SIG-M5 treated with dmso at 0.1 percent for 504 hours (cell line): Measurements from ENCODE around the gene RAPGEF1.
"Not testable (repeated sequence)": the region's sequence is repeated elsewhere in the genome, so short reads cannot be mapped to it uniquely, and the experiment has no call there.

Source experiments
- DNase-seq: peaks from one replicate; lab custom pipeline; 2025; ENCODE audit not compliant: unreplicated experiment; lab: John Stamatoyannopoulos, UW

Gene RAPGEF1

DNA sequence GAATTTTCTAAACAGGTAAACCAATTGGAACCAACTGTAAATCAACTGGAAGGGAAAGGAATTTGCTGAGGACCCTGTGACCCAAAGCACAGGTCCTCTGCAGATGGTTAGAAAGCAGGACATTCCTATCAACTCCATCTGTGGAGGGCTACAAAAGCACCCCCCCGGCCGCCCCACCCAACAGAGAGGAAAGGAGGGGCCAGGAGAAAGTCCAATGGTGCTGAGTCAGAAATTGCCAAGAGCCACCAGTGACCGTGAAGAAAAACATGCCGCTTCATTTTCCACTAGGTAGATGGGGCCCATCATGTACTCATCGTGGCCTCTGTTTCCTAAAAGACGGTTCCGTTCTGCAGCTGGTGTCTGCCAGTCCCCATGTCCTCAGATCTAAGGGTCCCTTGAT lies 66.3 kb downstream of the RAPGEF1 start:
- no peak for DNase-seq

- DNase-seq, result no peak
Observed at GRCh38 chr9:131673068-131673467, 66.8 kb downstream of the RAPGEF1 start.

- DNase-seq, result no peak
Observed at GRCh38 chr9:131672451-131672850, 67.4 kb downstream of the RAPGEF1 start.

GRCh38 chr9:131671133-131671520 lies 68.7 kb downstream of the RAPGEF1 start:
- DNase-seq, result no peak

GRCh38 chr9:131670247-131671132 lies 69.4 kb downstream of the RAPGEF1 start:
- no peak for DNase-seq

- DNase-seq, result no peak
Observed at GRCh38 chr9:131669269-131670157, 70.4 kb downstream of the RAPGEF1 start.

DNA sequence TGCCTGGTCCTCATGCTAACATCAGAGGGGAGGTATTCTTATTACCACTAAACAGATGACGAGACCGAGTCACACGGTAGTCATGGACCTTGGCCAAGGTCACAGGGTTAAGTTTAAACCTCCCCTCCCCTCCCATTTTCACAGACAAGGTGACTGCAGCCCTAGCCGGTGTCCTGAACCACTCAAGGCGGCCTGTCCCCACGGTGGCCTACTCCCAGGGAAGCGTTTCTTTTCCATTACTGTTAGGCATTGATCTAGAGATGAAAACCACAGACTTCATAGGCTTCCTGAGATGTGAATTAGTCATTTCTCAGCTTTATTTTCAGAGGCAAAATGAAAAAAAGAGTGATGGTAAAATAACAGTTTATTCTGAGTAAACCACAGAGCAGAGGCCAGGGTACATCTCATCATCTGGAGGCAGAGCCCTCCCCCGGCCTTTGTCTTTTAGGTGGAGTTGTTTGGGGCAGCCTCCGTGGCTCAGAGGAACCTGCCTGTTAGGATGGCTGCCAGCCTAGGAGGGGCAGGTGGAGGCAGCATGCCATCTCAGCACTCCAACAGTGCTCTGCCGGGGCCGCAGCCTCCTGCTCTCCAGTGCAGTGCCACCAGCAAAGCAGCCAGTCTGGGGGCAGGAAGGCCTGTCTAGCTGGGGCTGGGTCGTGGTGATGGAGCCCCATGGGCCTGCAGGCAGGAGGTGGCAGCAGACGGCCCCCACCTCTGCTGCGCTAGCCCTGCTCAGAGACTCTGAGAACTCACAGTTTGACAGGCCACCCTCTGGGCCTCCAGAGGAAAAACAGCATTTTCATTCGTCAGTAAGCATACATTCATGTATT lies 71.2 kb downstream of the RAPGEF1 start:
- no peak for DNase-seq

DNA sequence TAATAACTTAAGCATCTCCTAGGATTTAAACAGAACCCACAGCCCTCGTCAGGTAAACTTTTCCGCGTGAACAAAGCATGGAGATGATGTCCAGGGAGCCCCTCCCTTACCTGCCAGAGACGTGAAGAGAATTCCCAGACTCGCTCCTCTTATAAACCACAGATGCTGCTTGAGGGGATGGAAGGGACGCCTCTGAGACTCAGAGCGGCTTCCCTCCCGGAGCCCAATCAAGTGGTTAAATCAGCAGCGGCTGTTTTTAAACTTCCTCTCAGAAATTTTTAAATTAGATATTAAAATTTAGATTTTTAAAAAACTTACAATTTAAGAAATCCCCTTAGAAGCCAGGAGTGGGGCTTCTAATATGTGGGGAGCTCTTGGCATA lies 71.8 kb downstream of the RAPGEF1 start:
- DNase-seq, result no peak

GRCh38 chr9:131667576-131667975 lies 72.3 kb downstream of the RAPGEF1 start:
- DNase-seq, result no peak

DNA sequence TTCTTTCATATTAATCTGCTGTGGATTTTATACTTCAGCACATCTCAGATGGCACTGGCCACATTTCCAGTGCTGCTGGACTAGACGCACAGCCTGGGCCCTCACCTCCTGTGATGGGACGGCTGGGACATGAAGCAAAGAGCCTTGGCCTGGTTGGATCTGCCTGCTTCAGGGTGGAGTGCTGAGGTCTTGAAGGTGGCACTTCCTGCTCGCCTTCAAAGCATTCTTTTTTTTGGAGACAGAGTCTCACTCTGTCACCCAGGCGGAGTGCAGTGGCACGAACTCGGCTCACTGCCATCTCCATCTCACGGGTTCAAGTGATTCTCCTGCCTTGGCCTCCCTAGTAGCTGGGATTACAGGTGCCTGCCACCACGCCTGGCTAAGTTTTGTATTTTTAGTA lies 73.1 kb downstream of the RAPGEF1 start:
- no peak for DNase-seq

DNA sequence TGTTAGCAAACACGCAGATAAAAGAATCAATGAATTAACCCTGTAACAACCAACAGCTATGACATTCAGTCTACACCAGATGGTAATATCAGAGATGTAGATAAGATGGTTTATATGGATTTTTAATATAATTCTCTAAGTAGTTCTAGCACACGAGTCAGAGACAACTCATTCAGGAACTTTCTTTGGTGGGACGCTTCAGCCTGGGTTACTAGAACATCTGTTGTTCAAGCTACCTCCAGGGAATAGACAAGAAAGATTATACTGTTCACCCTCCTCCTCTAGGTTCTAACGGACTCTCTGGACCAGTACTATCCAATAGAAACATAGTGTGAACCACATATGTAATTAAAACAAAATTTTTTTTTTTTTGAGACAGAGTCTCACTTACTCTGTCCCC lies 73.8 kb downstream of the RAPGEF1 start:
- no peak for DNase-seq

GRCh38 chr9:131663288-131663687 lies 76.6 kb downstream of the RAPGEF1 start:
- no peak for DNase-seq

- not testable (repeated sequence) for DNase-seq
Observed at GRCh38 chr9:131662289-131662621, 77.6 kb downstream of the RAPGEF1 start.

DNA sequence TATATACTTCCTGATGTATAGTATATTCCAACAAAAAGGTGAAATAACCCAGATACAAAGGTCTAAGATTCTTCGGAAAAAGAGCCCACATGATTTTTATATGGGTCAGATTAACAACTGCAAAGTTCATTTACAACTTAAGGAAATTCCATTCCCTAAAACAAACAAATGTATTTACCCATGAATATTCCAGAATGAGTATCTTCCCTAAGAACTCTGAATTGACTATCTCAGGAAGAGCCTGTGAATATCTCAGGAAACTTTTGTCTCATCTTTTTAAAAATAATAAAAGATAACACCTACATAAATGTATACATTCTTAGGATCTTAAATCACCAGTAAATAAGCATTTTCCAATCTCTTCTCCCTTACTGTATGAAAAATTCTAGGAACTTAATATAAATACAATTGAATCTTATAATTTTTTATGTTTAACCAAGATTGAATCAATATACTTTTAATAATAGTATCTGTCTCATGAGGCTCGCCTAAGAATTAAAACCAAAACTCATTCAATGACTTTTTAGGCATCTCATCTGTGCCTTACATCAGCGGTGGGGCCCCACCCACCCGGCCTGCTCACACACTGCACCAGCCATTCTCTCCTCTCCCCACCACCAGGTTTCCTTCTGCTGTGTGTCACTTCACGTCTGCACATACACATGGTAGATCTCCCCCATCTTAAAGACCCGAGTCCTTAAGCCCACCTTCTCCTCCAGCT lies 78.1 kb downstream of the RAPGEF1 start:
- no peak for DNase-seq

DNA sequence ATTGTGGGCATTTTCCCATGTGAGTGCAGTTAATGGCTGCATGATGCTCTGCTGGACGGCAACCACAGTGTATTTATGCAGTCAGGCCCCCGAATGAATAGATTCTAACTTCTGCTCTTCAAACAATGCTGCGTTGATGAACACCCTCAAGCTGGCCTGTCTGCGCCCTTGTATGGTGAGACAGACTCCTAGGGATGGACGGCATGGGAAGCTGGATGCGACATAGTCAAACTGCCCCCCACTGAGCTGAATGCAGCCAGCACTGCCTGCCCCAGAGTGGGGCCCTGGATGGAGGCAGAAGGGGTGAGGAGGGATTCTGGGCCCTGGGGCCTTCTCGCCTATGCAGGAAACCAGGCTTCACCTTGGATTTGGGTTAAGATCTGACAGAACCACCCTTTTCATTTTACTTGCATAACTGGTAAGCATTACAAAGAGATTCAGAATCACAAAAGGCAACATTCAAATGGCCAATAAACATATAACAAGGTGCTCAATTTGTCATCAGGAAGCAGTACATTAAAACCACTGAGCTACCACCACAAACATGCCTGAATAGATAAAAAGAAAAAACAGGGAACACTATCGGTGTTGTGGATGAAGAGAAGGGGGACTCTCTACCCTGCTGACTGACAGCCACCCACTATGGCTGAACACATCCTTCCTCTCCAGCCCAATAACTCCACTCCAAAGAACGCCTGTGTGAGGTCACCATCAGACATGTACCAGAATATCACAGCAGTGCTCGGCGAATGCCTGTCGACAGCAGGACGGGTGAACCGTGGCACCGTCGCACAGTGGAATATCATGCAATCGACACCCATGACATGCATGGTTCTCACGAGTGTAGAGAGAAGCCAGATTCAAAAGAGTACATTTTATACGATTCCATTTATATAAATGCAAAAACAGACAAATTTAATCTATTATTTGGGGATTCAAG lies 79.1 kb downstream of the RAPGEF1 start:
- no peak for DNase-seq

DNA sequence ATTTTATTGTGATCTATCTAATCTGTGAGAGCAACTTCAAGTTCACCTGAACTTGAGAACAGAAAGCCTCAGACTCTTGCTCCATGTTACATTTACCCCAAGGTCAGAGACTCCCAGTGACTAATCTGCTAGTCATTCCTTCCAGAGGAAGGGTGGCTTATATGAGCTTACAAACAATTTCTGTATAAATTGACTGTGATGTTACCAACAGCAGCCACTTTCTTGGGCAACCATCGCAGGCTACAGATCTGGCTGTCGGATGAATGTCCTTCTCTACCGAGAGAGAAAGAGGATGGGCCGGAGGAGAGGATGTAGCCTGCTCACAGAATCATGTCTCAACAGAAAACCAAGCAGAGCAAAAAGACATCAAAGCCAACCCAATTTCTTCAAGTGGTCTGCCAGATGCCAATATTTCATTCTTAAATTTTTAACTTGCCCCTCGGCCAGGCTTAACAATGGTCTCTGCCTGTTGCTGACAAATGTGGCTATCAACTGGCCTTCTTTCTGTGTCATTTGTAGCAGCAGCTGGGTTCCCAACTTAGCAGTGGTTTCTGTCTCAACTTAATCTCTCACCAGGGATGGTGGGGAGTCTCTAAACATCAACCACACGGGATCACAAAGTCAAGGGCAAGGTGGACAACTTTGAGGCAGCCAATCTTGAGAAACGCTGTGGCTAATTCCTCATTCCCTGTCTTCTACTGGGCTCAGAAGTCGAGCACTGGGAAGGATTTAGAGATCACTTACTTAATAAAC lies 81.3 kb downstream of the RAPGEF1 start:
- peak; percentile 58 for DNase-seq

GRCh38 chr9:131657940-131658339 lies 81.9 kb downstream of the RAPGEF1 start:
- DNase-seq, result no peak

GRCh38 chr9:131657456-131657855 lies 82.4 kb downstream of the RAPGEF1 start:
- DNase-seq, result no peak

- no peak for DNase-seq
Observed at GRCh38 chr9:131657037-131657377, 82.9 kb downstream of the RAPGEF1 start.
